ENCODE results near the gene RERE.
"Not testable (repeated sequence)": the region's sequence is repeated elsewhere in the genome, so short reads cannot be mapped to it uniquely, and the experiment has no call there.

- TF ChIP-seq CTCF, POLR2A (IDR thresholded peaks at IDR 0.05): not testable (repeated sequence)
Measured at GRCh38 chr1:8619419-8619818, 198.0 kb downstream of the RERE start.

Measured in uterus (tissue), 2 donors.